ENCODE results near the gene EVPL. TPM values are rescaled to one million over a fixed set of nuclear protein-coding genes. Genes with fewer than 3 reads are reported as not detected.

EVPL gene
- total and polyA plus RNA-seq, 2 of the 13 experiments (the other 11 are each of a cell fraction or from before 2014, with no cell fraction given) = 2.1 to 8.2 TPM

DNA sequence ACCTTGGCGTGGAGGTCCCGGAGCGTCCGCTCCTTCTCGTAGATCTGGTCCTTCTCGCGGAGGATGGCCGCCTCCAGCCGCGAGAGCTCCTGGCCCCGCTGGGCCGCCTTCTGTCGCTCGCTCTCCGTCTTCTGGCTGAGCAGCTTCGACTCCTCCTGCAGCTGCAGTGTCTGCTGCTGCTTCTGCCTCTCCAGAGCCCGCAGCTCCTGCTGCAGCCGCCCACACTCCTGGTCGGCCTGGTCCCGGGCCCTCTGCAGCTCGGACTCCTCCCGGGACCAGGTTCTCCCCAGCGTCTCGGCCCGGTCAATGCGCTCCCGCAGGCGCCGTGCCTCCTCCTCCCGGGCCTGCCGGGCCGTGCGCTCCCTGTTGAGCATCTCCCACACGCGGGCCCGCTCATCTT, 18.9 kb downstream of the EVPL start:
- H3K4me2 ChIP-seq (ENCODE audit: low read depth, low read length) = no peak overlapping the region
- FAIRE-seq (no peak), ATAC-seq (no peak), DNase-seq (ENCODE audit: low spot score) (no peak)
- H4K20me1 ChIP-seq (ENCODE audit: insufficient read depth, low read length) = no peaks in the 10 kb centered on the region
- H3K79me2 ChIP-seq (ENCODE audit: insufficient read depth, low read length) = no peaks in the 10 kb centered on the region
- no peak overlapping the region for H2AFZ ChIP-seq (ENCODE audit: low read length)
- POLR2A ChIA-PET = interaction anchor here (0.5 to 1.5 kb wide), 3 partner anchors 24 to 103 kb away, joined by 4 read pairs; partner anchors contain the start of gene MRPL38
- 98% methylated on average over 36 of the region's 36 CpGs for WGBS (ENCODE audit: low lambda C conversion rate)
- H3K4me1 ChIP-seq (ENCODE audit: insufficient read depth, low read length) = peaks cover 28% of the 10 kb centered on the region
- H3K27me3 ChIP-seq (ENCODE audit: control insufficient read depth in 1 of 2, insufficient read depth in 2 of 2, low read length in 2 of 2) = no peaks in the 10 kb centered on the region
- H3K9me3 ChIP-seq (ENCODE audit: low read length) = no peaks in the 10 kb centered on the region
- no peak overlapping the region for H3K9ac ChIP-seq (ENCODE audit: insufficient read depth, low read depth, low read length)
- no TSS peak for BruUV-seq (replicated peaks)
- intact Hi-C loops (cut with micrococcal nuclease; ENCODE audit: unreplicated experiment) = no loop called here
- peaks cover 0 to 6% of the 10 kb centered on the region in 2 experiments; a peak in 2 of 5 replicates for H3K36me3 ChIP-seq (replicated peaks in 1 of 2; ENCODE audit: control insufficient read depth in 1 of 2, insufficient read depth in 2 of 2, low read length in 2 of 2)
- H3K27ac ChIP-seq (ENCODE audit: extremely low read length, insufficient read depth, low read length) = no peak overlapping the region
- no peak overlapping the region for H3K4me3 ChIP-seq (replicated peaks in 1 of 3; ENCODE audit: insufficient read depth in 1 of 3, low read depth in 2 of 3, low read length in 3 of 3)
- in situ Hi-C loops (cut with HindIII; ENCODE audit: extremely low pct_ligation_motif_present, low pct_unique_long_range_greater_than_20kb) = loop anchor here (5.0 kb wide), 2 partner anchors 51 to 101 kb away; no protein-coding TSS in a partner anchor
- TF ChIP-seq RCOR2 (CRISPR knock-in tag; IDR thresholded peaks at IDR 0.05) (no peak), AGO2 (optimal IDR thresholded peaks at IDR 0.05; ENCODE audit: low read depth, low read length) (peak; percentile 1)
- CTCF ChIA-PET (ENCODE audit: low intra/inter-chr PET ratio, low total read pairs) = no interaction called here

DNA sequence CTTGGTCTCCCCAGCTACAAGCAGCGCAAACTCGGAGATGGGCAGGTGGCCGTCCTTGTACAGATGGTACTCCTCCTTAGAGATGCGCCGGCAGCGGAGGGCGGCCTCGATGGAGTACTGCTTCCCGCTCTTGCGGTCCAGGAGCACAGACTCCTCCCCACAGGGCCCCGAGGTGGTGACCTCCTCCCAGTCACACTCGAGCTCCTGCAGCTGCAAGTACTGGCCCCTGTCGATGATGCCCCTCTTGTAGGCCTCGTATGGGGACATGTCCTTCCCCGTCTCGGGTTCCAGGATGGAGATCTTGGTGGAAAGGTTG, 19.3 kb downstream of the EVPL start:
- TF ChIP-seq MIER3 (CRISPR knock-in tag; IDR thresholded peaks at IDR 0.05; ENCODE audit: borderline replicate concordance) = no peak
- TF ChIP-seq, protein P1, sequence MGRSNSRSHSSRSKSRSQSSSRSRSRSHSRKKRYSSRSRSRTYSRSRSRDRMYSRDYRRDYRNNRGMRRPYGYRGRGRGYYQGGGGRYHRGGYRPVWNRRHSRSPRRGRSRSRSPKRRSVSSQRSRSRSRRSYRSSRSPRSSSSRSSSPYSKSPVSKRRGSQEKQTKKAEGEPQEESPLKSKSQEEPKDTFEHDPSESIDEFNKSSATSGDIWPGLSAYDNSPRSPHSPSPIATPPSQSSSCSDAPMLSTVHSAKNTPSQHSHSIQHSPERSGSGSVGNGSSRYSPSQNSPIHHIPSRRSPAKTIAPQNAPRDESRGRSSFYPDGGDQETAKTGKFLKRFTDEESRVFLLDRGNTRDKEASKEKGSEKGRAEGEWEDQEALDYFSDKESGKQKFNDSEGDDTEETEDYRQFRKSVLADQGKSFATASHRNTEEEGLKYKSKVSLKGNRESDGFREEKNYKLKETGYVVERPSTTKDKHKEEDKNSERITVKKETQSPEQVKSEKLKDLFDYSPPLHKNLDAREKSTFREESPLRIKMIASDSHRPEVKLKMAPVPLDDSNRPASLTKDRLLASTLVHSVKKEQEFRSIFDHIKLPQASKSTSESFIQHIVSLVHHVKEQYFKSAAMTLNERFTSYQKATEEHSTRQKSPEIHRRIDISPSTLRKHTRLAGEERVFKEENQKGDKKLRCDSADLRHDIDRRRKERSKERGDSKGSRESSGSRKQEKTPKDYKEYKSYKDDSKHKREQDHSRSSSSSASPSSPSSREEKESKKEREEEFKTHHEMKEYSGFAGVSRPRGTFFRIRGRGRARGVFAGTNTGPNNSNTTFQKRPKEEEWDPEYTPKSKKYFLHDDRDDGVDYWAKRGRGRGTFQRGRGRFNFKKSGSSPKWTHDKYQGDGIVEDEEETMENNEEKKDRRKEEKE (IDR thresholded peaks at IDR 0.05) = no peak
- in situ Hi-C loops (cut with HindIII; ENCODE audit: extremely low pct_ligation_motif_present, low pct_unique_long_range_greater_than_20kb) (loop anchor here (5.0 kb wide), 2 partner anchors 51 to 101 kb away; no protein-coding TSS in a partner anchor), intact Hi-C loops (cut with micrococcal nuclease; ENCODE audit: unreplicated experiment) (no loop called here)
- peaks cover 0 to 6% of the 10 kb centered on the region in 2 experiments; a peak in 2 of 5 replicates for H3K36me3 ChIP-seq (replicated peaks in 1 of 2; ENCODE audit: control insufficient read depth in 1 of 2, insufficient read depth in 2 of 2, low read length in 2 of 2)
- FAIRE-seq = no peak
- CTCF ChIA-PET (ENCODE audit: low intra/inter-chr PET ratio, low total read pairs) = no interaction called here
- no peaks in the 10 kb centered on the region for H4K20me1 ChIP-seq (ENCODE audit: insufficient read depth, low read length)
- H3K27me3 ChIP-seq (ENCODE audit: control insufficient read depth in 1 of 2, insufficient read depth in 2 of 2, low read length in 2 of 2) = no peaks in the 10 kb centered on the region
- H3K4me1 ChIP-seq (ENCODE audit: insufficient read depth, low read length) = peaks cover 32% of the 10 kb centered on the region
- no peak for ATAC-seq
- POLR2A ChIA-PET = interaction anchor here (0.5 to 1.4 kb wide), 2 partner anchors 24 to 65 kb away, joined by 4 read pairs; no protein-coding TSS in a partner anchor
- no peak overlapping the region for H3K27ac ChIP-seq (ENCODE audit: extremely low read length, insufficient read depth, low read length)
- no peak overlapping the region for H3K4me3 ChIP-seq (replicated peaks in 1 of 3; ENCODE audit: insufficient read depth in 1 of 3, low read depth in 2 of 3, low read length in 3 of 3)
- no peaks in the 10 kb centered on the region for H3K79me2 ChIP-seq (ENCODE audit: insufficient read depth, low read length)
- no peak overlapping the region for H3K9ac ChIP-seq (ENCODE audit: insufficient read depth, low read depth, low read length)
- H3K9me3 ChIP-seq (ENCODE audit: low read length) = no peaks in the 10 kb centered on the region
- H2AFZ ChIP-seq (ENCODE audit: low read length) = no peak overlapping the region
- H3K4me2 ChIP-seq (ENCODE audit: low read depth, low read length) = no peak overlapping the region
- DNase-seq (ENCODE audit: low spot score) = no peak
- 91% methylated on average over 16 of the region's 16 CpGs for WGBS (ENCODE audit: low lambda C conversion rate)
- BruUV-seq (replicated peaks) = no TSS peak

Data from HepG2 (cell line).